ENCODE data around the gene TCF7L2. TPM values are rescaled to one million over a fixed set of nuclear protein-coding genes. Genes with fewer than 3 reads are reported as not detected.

Gene TCF7L2
- total RNA-seq, 2 donors from 2014 or later: 8.1 to 10.3 TPM

DNA sequence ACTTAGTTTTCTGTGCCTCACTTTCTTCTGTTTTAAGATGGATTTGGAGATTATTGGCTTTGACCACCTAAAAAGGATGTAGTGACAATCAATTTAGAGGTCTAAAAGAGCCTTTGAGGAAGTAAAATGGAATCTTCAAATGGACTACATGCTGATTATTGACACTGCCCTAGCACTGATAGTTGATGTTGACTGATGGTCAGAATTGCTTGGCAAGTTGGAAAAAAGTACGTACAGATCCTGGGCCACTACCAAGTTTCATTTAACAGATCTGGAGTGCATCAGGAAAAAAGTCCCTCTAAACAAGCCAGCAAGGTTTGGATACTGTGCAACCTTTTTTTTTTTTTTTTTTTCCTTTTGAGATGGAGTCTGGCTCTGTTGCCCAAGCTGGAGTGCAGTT lies 81.1 kb downstream of the TCF7L2 start:
- no peak for DNase-seq (ENCODE audit: low spot score)
- H3K36me3 Mint-ChIP-seq: no peaks in the 10 kb centered on the region
- peaks cover 11 to 12% of the 10 kb centered on the region in 2 donors for H3K4me1 Mint-ChIP-seq (ENCODE audit: low read depth in 2 of 2)
- no peak overlapping the region for H3K4me3 Mint-ChIP-seq
- H3K9me3 Mint-ChIP-seq: no peaks in the 10 kb centered on the region
- no peak overlapping the region for H3K27ac Mint-ChIP-seq
- H3K27me3 Mint-ChIP-seq: peaks cover 10 to 16% of the 10 kb centered on the region in 2 donors
- no peak for ATAC-seq

DNA sequence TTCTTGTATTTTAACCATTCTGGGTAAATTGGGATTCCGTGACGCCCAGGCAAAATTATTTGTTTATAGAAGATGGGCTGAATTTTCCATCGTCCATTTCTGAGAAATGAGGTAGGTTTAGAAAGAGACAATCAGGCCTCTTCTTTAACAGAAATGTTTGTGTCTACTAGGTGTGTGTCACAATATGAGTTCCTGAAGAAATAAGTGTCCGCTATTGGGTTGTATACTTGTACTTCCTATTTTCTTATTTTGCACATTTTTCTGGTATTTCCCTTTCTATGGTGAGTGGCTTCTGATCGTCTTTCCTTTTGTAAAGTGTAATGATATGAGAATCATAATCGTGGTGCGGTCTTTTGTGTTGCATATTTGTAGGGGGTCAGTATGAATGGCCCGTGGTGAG lies 83.9 kb downstream of the TCF7L2 start:
- no peak for DNase-seq (ENCODE audit: low spot score)

DNA sequence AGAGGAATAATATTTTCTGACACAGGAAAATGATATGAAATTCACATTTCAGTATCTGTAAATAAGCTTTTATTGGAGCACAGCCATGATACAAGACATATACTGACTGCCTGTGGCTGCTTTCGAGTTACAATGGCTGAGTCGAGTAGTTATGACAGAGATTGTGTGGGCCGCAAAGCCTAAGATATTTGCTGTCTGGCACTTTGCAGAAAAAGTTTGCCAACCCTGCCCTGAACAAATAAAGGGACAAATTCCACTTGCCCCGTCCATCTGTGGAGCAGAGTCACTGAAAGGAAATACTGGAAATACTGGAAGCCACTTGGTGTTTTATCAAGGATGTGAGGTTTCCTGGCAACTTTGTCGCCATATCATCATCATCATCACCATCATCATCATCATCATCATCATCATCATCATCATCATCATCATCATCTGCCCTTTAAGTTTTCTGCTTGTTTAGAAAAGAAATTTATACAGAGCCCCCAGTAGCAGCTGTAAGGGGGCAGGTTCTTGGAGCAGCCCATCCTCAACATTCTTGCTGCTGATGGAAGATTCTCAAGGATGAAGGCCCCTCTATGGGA lies 85.8 kb downstream of the TCF7L2 start:
- no peaks in the 10 kb centered on the region for H3K36me3 Mint-ChIP-seq
- H3K4me3 Mint-ChIP-seq: no peak overlapping the region
- peaks cover 0 to 6% of the 10 kb centered on the region in 2 donors for H3K4me1 Mint-ChIP-seq (ENCODE audit: low read depth in 2 of 2)
- H3K27me3 Mint-ChIP-seq: peaks cover 0 to 5% of the 10 kb centered on the region in 2 donors
- H3K9me3 Mint-ChIP-seq: no peaks in the 10 kb centered on the region
- no peak overlapping the region for H3K27ac Mint-ChIP-seq
- DNase-seq (ENCODE audit: low spot score) (no peak), ATAC-seq (no peak)

More for the DNA sequence above, 83.9 kb downstream of the TCF7L2 start:
- ATAC-seq: no peak
- H3K4me1 Mint-ChIP-seq (ENCODE audit: low read depth in 2 of 2): peaks cover 0 to 6% of the 10 kb centered on the region in 2 donors
- H3K4me3 Mint-ChIP-seq: no peak overlapping the region
- H3K9me3 Mint-ChIP-seq: no peaks in the 10 kb centered on the region
- H3K36me3 Mint-ChIP-seq: no peaks in the 10 kb centered on the region
- no peak overlapping the region for H3K27ac Mint-ChIP-seq
- peaks cover 0 to 5% of the 10 kb centered on the region in 2 donors for H3K27me3 Mint-ChIP-seq

DNA sequence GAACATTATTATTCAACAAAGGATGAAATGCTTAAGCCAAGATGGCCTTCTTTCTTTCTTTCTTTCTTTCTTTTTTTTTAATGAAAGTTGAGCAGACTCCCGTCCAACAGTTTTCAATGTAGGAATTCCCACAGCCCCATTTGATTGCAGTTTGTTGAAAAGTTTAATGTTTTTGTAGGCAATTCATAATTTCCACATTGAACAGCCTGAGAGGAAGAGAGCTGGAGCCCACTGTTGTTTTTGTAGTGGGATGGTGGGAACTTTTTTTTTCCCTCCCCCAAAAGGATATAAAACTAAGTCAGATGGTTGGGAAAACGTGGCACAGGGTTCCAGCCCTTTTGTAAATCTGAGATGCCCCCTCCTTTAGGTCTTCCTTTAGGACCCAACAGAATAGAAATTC lies 86.6 kb downstream of the TCF7L2 start:
- H3K9me3 Mint-ChIP-seq: no peaks in the 10 kb centered on the region
- no peak overlapping the region for H3K27ac Mint-ChIP-seq
- H3K36me3 Mint-ChIP-seq: no peaks in the 10 kb centered on the region
- no peak overlapping the region for H3K4me3 Mint-ChIP-seq
- H3K27me3 Mint-ChIP-seq: peaks cover 0 to 5% of the 10 kb centered on the region in 2 donors
- no peak for ATAC-seq
- H3K4me1 Mint-ChIP-seq (ENCODE audit: low read depth in 2 of 2): peaks cover 0 to 6% of the 10 kb centered on the region in 2 donors
- DNase-seq (ENCODE audit: low spot score): no peak

DNA sequence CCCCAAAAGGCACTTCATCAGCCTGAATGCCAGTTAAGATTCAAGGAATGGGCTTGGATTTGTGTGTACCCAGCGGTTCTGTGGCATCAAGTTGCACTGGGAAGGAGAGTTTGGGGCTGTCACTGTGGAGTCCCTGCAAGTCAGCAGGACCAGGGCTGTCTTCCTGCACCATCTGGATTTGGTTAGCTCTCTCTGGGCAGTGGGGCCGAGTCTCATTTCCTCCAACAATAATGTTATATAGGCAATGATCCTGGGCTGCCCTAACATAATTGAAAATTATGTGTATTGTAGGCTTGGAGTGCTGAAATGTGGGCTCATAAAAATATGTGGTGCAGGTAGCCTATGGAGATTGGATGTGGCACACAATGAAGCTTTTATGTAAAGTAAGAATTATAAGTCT lies 87.2 kb downstream of the TCF7L2 start:
- H3K36me3 Mint-ChIP-seq: no peaks in the 10 kb centered on the region
- ATAC-seq (no peak), DNase-seq (ENCODE audit: low spot score) (no peak)
- H3K27me3 Mint-ChIP-seq: peaks cover 0 to 5% of the 10 kb centered on the region in 2 donors
- H3K4me1 Mint-ChIP-seq (ENCODE audit: low read depth in 2 of 2): peaks cover 1 to 7% of the 10 kb centered on the region in 2 donors
- H3K27ac Mint-ChIP-seq: no peak overlapping the region
- no peak overlapping the region for H3K4me3 Mint-ChIP-seq
- no peaks in the 10 kb centered on the region for H3K9me3 Mint-ChIP-seq

DNA sequence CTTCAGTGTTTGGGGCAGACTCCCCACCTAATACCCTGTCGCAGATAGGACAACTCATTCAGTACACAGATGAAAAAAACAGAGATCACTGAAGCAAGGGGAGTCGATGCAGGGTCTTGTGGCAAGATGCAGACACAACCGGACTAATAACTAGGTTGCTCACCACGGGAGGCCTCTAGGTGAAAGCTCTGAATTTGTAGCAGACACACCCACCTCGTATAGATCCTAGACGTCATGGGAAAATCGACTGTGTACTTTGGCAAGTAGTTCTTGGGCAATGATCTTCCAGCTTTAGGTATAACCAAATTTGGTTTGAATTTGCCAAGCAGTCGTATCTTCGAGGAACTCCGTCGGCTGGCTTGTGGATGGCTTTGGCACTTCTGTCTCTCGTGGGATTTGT lies 88.1 kb downstream of the TCF7L2 start:
- H3K4me3 Mint-ChIP-seq: no peak overlapping the region
- ATAC-seq (no peak), DNase-seq (ENCODE audit: low spot score) (no peak)
- peaks cover 0 to 5% of the 10 kb centered on the region in 2 donors for H3K27me3 Mint-ChIP-seq
- peaks cover 4 to 10% of the 10 kb centered on the region in 2 donors for H3K4me1 Mint-ChIP-seq (ENCODE audit: low read depth in 2 of 2)
- no peaks in the 10 kb centered on the region for H3K9me3 Mint-ChIP-seq
- no peaks in the 10 kb centered on the region for H3K36me3 Mint-ChIP-seq
- no peak overlapping the region for H3K27ac Mint-ChIP-seq

DNA sequence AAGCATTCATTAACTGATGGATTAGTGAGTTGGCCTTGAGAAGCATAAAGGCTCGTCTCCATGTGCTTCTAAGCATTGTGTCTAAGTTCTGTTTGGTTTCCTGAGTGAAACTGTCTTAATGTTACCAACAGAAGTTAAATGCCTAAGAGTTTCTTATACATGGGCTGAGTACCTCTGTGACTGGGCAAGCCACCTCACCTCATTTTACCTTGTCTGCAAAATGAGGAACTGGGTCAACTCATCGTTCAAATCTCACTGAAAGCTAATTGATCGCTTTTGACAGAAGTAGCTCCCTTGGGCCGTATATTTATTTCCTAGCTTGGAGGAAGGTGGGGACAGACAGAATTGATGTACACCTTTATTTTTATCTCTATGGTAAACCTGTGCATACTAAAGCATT lies 88.9 kb downstream of the TCF7L2 start:
- no peak for ATAC-seq

DNA sequence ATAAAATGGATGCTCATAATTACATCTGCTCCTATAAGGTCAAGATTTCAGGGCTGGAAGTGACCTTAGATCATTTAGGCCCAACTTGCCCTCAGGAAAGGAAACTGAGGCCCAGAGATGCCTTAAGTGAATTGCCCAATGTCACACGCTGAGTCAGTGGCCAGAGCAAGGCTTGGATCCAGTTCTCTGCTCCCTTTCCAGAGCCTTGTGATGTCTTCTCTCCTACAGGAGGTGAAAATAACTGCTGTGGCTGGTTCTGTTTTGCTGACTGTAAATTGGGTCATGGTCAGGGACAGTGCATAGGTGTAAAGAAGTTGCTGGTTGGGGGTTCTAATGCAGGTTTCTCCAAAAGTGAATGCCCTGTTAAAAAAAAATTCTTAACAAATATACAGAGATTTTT lies 91.3 kb downstream of the TCF7L2 start:
- H3K36me3 Mint-ChIP-seq: no peaks in the 10 kb centered on the region
- no peak overlapping the region for H3K4me3 Mint-ChIP-seq
- H3K9me3 Mint-ChIP-seq: no peaks in the 10 kb centered on the region
- no peak for ATAC-seq
- H3K27ac Mint-ChIP-seq: no peak overlapping the region
- no peak for DNase-seq (ENCODE audit: low spot score)
- H3K4me1 Mint-ChIP-seq (ENCODE audit: low read depth in 2 of 2): peaks cover 10 to 12% of the 10 kb centered on the region in 2 donors
- H3K27me3 Mint-ChIP-seq: peaks cover 0 to 13% of the 10 kb centered on the region in 2 donors

More for the DNA sequence above, 88.9 kb downstream of the TCF7L2 start:
- H3K4me3 Mint-ChIP-seq: no peak overlapping the region
- no peak overlapping the region for H3K27ac Mint-ChIP-seq
- peaks cover 4 to 10% of the 10 kb centered on the region in 2 donors for H3K4me1 Mint-ChIP-seq (ENCODE audit: low read depth in 2 of 2)
- H3K9me3 Mint-ChIP-seq: no peaks in the 10 kb centered on the region
- no peaks in the 10 kb centered on the region for H3K36me3 Mint-ChIP-seq
- no peak for DNase-seq (ENCODE audit: low spot score)
- peaks cover 0 to 7% of the 10 kb centered on the region in 2 donors for H3K27me3 Mint-ChIP-seq

DNA sequence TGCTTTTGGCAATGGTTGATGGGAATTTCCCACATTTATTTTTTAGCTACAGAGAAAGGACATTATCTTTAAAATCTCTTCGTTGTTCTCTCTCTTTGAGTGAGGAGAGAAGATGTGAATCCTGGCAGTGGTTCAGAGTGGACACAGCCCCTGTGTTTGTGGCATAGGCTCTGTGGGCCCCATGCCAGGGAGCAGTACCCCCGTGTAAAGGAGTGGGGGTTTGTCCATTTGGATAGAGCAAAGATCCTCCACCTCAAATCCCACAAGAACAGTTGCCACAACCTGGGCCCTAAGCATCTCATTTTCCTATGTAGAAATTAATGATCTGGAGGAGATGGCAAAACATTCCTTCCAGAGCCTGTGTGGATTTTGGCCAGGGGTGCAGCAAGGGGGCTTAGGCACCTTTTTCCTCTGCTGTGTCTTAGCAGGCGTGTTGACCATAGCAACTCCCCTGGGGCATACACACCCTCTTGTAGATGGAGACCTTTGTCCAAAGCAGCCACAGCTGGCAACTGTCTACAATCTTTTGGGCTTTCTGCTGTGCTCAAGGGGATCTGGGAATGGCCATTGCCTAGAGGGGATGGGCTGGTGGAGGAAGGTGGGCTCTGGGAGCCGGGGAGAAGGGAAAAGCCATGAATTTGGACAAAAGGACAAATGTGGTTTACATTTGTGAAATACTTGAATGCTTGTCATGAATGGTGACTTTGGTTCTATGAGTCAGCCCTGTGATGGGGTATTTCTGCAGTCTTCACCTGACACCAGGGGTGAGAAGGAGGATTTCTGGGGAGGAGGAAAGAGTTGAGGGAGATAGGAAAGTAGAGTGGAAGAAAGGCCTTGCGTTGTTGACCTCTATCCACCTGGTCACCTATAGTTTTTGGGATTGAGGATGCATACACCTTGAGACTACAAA lies 92.0 kb downstream of the TCF7L2 start:
- Mint-ChIP-seq H3K27me3 (peaks cover 0 to 13% of the 10 kb centered on the region in 2 donors), H3K4me3 (no peak overlapping the region), H3K4me1 (ENCODE audit: low read depth in 2 of 2) (peaks cover 10 to 12% of the 10 kb centered on the region in 2 donors), H3K27ac (no peak overlapping the region), H3K36me3 (no peaks in the 10 kb centered on the region), H3K9me3 (no peaks in the 10 kb centered on the region)
- DNase-seq (ENCODE audit: low spot score) (no peak), ATAC-seq (no peak)

DNA sequence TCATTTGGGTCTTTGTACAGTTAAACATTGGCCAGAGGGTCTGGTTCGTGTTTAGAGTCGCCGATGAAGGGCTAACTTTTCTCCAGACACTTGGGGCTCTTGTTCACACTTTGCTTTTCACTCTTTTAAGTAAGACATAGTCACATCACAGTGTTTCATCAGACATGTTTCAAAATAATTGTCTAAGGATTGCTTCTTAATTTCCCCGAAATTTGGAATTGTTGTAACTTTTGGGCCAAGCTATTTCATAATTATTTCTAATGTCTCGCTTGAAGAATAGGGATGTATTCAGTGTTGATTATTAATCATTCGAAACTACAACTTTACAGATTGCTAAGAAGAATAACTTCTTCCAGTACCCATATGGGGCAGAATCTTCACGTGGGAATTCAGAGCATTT lies 92.8 kb downstream of the TCF7L2 start:
- DNase-seq (ENCODE audit: low spot score) (no peak), ATAC-seq (no peak)
- no peak overlapping the region for H3K4me3 Mint-ChIP-seq
- H3K9me3 Mint-ChIP-seq: no peaks in the 10 kb centered on the region
- H3K4me1 Mint-ChIP-seq (ENCODE audit: low read depth in 2 of 2): peaks cover 7 to 12% of the 10 kb centered on the region in 2 donors
- H3K27me3 Mint-ChIP-seq: peaks cover 0 to 9% of the 10 kb centered on the region in 2 donors
- H3K27ac Mint-ChIP-seq: no peak overlapping the region
- no peaks in the 10 kb centered on the region for H3K36me3 Mint-ChIP-seq

DNA sequence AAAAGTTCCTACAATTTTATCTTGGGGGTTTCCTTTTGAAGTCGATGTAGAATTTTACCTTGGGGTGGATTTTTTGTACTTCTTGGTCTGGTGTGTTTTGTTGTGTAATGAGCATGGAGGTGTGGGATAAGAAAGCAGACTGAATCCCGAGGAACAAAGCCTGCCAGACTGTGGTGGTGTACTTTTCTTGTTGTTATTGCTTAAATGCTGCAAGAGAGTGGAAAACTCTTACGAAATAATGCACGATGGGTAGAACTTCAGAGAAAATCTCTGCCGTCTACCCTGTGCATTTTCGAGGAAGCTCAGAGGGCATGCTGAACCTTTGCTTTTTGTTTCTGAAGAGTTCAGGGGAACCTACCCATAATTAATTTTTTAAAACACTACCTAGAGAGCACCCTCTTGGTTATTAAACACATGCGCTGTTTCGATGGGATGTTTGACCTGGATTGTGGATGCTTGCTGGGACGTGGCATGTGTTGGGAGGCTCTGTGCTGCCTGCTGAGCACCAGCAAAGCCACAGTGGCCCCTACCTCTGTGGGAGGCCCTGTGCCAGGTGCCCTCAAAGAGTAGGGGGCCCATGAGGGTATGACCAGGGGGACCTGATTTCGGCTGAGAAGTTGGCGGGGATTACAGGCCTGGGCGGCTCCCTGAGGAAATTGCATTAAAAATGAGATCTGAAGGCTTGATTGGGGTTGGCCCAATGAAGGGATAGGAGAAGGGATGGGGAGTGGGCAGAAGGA lies 94.1 kb downstream of the TCF7L2 start:
- Mint-ChIP-seq H3K27me3 (peaks cover 0 to 8% of the 10 kb centered on the region in 2 donors), H3K36me3 (no peaks in the 10 kb centered on the region), H3K9me3 (no peaks in the 10 kb centered on the region), H3K4me3 (no peak overlapping the region), H3K4me1 (ENCODE audit: low read depth in 2 of 2) (peaks cover 7 to 12% of the 10 kb centered on the region in 2 donors), H3K27ac (no peak overlapping the region)
- ATAC-seq (no peak), DNase-seq (ENCODE audit: low spot score) (no peak)

DNA sequence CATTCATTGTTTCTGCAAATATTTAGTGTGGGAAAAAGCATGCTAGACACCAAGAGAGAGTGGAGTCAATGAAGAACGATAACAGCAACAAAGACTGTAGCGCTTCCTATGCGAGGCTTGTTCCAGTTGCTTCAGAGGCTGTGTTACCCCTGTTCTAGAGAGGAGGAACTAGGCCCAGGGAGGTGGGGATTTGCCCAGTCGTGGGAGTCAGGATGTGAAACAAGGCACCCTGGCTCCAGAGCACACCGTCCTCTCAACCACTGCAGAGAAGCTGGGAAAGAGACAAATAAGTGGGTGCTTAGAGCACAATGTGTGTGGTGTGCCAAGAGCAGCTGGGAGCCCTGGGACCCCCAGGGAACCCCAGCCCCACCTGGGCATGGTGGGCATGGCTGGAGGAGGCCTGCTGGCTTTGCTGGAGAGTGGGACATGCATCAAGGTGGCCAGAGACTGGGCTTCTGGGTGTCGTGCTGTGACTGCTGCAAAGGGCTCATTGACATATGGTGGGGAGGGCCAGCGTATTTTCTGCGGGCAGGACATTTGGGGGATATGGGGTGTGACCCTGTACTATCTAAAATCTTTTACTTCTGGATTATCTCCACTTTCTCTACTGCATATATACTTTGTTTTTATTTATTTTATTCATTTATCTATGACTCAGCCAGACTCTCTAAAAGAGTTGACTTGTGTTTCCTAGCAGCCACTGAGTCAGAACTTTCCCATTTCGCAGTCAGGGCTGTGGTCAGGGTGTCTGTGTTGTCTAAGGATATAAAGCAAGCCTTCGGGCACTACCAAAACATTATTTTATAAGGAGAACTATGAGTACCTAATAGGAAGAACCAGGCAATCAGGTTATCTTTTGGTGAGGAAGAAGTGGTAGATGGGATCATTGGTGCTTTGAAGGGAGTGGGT lies 95.4 kb downstream of the TCF7L2 start:
- peaks cover 7 to 12% of the 10 kb centered on the region in 2 donors for H3K4me1 Mint-ChIP-seq (ENCODE audit: low read depth in 2 of 2)
- H3K9me3 Mint-ChIP-seq: no peaks in the 10 kb centered on the region
- no peak for ATAC-seq
- no peak overlapping the region for H3K4me3 Mint-ChIP-seq
- H3K36me3 Mint-ChIP-seq: no peaks in the 10 kb centered on the region
- H3K27me3 Mint-ChIP-seq: peaks cover 0 to 8% of the 10 kb centered on the region in 2 donors
- DNase-seq (ENCODE audit: low spot score): no peak
- H3K27ac Mint-ChIP-seq: no peak overlapping the region

DNA sequence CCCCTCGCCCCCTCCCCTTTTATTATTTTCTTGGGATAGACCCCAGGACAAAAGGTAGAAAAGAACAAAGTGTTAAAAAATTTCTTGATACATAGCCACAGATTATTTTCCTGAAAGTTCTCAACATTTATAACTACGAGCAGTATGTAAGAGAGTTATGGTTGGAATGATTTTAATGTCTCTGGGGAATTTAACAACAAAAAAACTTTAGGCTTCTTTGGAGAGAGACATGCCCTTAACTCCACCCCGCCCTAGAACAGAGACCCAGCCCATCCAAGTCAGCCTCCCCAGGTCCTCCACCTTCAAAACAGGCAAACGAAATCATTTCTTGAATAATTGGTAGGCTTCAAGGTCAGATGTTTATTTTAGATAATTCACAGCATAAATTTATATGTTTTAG lies 97.1 kb downstream of the TCF7L2 start:
- Mint-ChIP-seq H3K36me3 (no peaks in the 10 kb centered on the region), H3K27me3 (peaks cover 0 to 8% of the 10 kb centered on the region in 2 donors), H3K27ac (no peak overlapping the region), H3K4me3 (no peak overlapping the region), H3K4me1 (ENCODE audit: low read depth in 2 of 2) (peaks cover 11 to 12% of the 10 kb centered on the region in 2 donors), H3K9me3 (no peaks in the 10 kb centered on the region)
- ATAC-seq: no peak
- DNase-seq (ENCODE audit: low spot score): no peak
